ENCODE data around the gene OR2B2. TPM values are rescaled to one million over a fixed set of nuclear protein-coding genes. Genes with fewer than 3 reads are reported as not detected.

OR2B2 gene
- total RNA-seq, 1 experiment from 2014 or later, result not detected

DNA sequence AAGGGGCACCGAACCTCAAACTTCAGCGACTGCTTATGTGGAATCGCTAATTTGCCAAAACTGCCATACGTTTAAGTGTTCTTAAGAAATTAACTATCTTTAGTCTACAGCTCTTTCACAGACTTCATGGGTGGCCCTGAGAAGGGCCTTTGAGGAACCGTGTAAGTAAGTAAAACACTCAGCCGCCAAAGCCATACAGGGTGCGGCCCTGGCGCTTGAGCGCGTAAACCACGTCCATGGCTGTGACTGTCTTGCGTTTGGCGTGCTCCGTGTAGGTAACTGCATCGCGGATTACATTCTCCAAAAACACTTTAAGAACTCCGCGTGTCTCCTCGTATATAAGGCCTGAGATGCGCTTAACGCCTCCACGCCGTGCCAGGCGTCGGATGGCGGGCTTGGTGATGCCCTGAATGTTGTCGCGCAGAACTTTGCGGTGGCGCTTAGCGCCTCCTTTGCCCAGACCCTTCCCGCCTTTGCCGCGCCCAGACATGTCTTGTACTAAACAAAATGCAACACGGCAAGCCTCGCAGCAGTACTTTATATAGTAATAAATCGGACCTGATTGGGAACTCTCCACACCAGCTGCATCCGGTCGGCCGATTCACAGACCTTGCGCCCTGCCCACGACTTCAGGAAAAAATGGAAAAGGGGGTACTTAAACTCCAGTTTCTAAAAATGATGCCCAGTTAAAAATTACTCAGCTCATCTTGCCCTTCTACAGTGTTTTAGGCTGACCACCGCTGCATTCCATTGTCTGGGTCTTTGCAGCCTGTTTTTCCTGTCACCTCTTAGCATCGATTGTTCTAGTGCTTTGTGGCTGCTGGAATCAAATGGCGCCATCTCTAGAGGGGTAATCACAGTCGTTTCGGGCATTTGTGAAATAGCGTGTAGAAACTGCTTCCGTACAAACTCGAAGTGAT is 38.9 kb downstream of the OR2B2 start:
- ATAC-seq (peak; percentile 37), DNase-seq (ENCODE audit: low spot score) (peak; percentile 73)
- Mint-ChIP-seq H3K27me3 (ENCODE audit: low read depth) (no peaks in the 10 kb centered on the region), H3K36me3 (no peaks in the 10 kb centered on the region; the same call in 1 of the 2 replicates), H3K9me3 (no peaks in the 10 kb centered on the region), H3K4me1 (peaks cover 45% of the 10 kb centered on the region), H3K27ac (peak overlapping the region; percentile 99), H3K4me3 (peak overlapping the region; percentile 94)
- CTCF ChIA-PET, result interaction anchor here (1.1 to 2.7 kb wide), 3 partner anchors 17 to 21 kb away, joined by 3 to 13 read pairs (median 6); a partner anchor contains a TSS
- POLR2A ChIA-PET, result interaction anchor here (0.5 to 12.2 kb wide), 25 partner anchors 8 to 1847 kb away, joined by 3 to 817 read pairs (median 17); a partner anchor contains a TSS
- TF ChIP-seq FOXJ3 (CRISPR knock-in tag; IDR thresholded peaks at IDR 0.05; ENCODE audit: borderline replicate concordance) (no peak; the same call in 1 of the 2 replicates), NR3C1 (CRISPR knock-in tag; conservative IDR thresholded peaks at IDR 0.05; ENCODE audit: low read depth) (no peak), NFATC4 (CRISPR knock-in tag; IDR thresholded peaks at IDR 0.05) (peak; percentile 97), RORB (CRISPR knock-in tag; IDR thresholded peaks at IDR 0.05) (no peak), MXD4 (CRISPR knock-in tag; IDR thresholded peaks at IDR 0.05; ENCODE audit: borderline replicate concordance) (no peak), ZNF416 (CRISPR knock-in tag; IDR thresholded peaks at IDR 0.05) (peak; percentile 94), ELF4 (CRISPR knock-in tag; IDR thresholded peaks at IDR 0.05; ENCODE audit: low read depth) (no peak), CREM (CRISPR knock-in tag; IDR thresholded peaks at IDR 0.05) (peak; percentile 56; the same call in 1 of the 2 replicates)
- TF ChIP-seq, protein P1, sequence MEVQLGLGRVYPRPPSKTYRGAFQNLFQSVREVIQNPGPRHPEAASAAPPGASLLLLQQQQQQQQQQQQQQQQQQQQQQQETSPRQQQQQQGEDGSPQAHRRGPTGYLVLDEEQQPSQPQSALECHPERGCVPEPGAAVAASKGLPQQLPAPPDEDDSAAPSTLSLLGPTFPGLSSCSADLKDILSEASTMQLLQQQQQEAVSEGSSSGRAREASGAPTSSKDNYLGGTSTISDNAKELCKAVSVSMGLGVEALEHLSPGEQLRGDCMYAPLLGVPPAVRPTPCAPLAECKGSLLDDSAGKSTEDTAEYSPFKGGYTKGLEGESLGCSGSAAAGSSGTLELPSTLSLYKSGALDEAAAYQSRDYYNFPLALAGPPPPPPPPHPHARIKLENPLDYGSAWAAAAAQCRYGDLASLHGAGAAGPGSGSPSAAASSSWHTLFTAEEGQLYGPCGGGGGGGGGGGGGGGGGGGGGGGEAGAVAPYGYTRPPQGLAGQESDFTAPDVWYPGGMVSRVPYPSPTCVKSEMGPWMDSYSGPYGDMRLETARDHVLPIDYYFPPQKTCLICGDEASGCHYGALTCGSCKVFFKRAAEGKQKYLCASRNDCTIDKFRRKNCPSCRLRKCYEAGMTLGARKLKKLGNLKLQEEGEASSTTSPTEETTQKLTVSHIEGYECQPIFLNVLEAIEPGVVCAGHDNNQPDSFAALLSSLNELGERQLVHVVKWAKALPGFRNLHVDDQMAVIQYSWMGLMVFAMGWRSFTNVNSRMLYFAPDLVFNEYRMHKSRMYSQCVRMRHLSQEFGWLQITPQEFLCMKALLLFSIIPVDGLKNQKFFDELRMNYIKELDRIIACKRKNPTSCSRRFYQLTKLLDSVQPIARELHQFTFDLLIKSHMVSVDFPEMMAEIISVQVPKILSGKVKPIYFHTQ (CRISPR knock-in tag; IDR thresholded peaks at IDR 0.05), result peak; percentile 98
- TF ChIP-seq, protein P2, sequence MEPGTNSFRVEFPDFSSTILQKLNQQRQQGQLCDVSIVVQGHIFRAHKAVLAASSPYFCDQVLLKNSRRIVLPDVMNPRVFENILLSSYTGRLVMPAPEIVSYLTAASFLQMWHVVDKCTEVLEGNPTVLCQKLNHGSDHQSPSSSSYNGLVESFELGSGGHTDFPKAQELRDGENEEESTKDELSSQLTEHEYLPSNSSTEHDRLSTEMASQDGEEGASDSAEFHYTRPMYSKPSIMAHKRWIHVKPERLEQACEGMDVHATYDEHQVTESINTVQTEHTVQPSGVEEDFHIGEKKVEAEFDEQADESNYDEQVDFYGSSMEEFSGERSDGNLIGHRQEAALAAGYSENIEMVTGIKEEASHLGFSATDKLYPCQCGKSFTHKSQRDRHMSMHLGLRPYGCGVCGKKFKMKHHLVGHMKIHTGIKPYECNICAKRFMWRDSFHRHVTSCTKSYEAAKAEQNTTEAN (CRISPR knock-in tag; IDR thresholded peaks at IDR 0.05), result peak; percentile 83
- TF ChIP-seq, protein P3, sequence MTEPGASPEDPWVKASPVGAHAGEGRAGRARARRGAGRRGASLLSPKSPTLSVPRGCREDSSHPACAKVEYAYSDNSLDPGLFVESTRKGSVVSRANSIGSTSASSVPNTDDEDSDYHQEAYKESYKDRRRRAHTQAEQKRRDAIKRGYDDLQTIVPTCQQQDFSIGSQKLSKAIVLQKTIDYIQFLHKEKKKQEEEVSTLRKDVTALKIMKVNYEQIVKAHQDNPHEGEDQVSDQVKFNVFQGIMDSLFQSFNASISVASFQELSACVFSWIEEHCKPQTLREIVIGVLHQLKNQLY (CRISPR knock-in tag; IDR thresholded peaks at IDR 0.05), result no peak
- TF ChIP-seq, protein P4, sequence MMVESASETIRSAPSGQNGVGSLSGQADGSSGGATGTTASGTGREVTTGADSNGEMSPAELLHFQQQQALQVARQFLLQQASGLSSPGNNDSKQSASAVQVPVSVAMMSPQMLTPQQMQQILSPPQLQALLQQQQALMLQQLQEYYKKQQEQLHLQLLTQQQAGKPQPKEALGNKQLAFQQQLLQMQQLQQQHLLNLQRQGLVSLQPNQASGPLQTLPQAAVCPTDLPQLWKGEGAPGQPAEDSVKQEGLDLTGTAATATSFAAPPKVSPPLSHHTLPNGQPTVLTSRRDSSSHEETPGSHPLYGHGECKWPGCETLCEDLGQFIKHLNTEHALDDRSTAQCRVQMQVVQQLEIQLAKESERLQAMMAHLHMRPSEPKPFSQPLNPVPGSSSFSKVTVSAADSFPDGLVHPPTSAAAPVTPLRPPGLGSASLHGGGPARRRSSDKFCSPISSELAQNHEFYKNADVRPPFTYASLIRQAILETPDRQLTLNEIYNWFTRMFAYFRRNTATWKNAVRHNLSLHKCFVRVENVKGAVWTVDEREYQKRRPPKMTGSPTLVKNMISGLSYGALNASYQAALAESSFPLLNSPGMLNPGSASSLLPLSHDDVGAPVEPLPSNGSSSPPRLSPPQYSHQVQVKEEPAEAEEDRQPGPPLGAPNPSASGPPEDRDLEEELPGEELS (CRISPR knock-in tag; IDR thresholded peaks at IDR 0.05), result 0 out of 2 replicates have a peak, but pooled peaks have one; percentile 74
- TF ChIP-seq, protein P5, sequence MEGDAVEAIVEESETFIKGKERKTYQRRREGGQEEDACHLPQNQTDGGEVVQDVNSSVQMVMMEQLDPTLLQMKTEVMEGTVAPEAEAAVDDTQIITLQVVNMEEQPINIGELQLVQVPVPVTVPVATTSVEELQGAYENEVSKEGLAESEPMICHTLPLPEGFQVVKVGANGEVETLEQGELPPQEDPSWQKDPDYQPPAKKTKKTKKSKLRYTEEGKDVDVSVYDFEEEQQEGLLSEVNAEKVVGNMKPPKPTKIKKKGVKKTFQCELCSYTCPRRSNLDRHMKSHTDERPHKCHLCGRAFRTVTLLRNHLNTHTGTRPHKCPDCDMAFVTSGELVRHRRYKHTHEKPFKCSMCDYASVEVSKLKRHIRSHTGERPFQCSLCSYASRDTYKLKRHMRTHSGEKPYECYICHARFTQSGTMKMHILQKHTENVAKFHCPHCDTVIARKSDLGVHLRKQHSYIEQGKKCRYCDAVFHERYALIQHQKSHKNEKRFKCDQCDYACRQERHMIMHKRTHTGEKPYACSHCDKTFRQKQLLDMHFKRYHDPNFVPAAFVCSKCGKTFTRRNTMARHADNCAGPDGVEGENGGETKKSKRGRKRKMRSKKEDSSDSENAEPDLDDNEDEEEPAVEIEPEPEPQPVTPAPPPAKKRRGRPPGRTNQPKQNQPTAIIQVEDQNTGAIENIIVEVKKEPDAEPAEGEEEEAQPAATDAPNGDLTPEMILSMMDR (IDR thresholded peaks at IDR 0.05), result no peak
- TF ChIP-seq, protein P6, sequence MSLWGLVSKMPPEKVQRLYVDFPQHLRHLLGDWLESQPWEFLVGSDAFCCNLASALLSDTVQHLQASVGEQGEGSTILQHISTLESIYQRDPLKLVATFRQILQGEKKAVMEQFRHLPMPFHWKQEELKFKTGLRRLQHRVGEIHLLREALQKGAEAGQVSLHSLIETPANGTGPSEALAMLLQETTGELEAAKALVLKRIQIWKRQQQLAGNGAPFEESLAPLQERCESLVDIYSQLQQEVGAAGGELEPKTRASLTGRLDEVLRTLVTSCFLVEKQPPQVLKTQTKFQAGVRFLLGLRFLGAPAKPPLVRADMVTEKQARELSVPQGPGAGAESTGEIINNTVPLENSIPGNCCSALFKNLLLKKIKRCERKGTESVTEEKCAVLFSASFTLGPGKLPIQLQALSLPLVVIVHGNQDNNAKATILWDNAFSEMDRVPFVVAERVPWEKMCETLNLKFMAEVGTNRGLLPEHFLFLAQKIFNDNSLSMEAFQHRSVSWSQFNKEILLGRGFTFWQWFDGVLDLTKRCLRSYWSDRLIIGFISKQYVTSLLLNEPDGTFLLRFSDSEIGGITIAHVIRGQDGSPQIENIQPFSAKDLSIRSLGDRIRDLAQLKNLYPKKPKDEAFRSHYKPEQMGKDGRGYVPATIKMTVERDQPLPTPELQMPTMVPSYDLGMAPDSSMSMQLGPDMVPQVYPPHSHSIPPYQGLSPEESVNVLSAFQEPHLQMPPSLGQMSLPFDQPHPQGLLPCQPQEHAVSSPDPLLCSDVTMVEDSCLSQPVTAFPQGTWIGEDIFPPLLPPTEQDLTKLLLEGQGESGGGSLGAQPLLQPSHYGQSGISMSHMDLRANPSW (CRISPR knock-in tag; conservative IDR thresholded peaks at IDR 0.05; ENCODE audit: low read depth), result no peak
- TF ChIP-seq, protein P7, sequence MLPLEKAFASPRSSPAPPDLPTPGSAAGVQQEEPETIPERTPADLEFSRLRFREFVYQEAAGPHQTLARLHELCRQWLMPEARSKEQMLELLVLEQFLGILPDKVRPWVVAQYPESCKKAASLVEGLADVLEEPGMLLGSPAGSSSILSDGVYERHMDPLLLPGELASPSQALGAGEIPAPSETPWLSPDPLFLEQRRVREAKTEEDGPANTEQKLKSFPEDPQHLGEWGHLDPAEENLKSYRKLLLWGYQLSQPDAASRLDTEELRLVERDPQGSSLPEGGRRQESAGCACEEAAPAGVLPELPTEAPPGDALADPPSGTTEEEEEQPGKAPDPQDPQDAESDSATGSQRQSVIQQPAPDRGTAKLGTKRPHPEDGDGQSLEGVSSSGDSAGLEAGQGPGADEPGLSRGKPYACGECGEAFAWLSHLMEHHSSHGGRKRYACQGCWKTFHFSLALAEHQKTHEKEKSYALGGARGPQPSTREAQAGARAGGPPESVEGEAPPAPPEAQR (CRISPR knock-in tag; IDR thresholded peaks at IDR 0.05), result no peak
- TF ChIP-seq, protein P8, sequence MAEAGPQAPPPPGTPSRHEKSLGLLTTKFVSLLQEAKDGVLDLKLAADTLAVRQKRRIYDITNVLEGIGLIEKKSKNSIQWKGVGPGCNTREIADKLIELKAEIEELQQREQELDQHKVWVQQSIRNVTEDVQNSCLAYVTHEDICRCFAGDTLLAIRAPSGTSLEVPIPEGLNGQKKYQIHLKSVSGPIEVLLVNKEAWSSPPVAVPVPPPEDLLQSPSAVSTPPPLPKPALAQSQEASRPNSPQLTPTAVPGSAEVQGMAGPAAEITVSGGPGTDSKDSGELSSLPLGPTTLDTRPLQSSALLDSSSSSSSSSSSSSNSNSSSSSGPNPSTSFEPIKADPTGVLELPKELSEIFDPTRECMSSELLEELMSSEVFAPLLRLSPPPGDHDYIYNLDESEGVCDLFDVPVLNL (CRISPR knock-in tag; IDR thresholded peaks at IDR 0.05; ENCODE audit: borderline replicate concordance, low read depth), result no peak; the same call in 1 of the 2 replicates
- TF ChIP-seq, protein P9, sequence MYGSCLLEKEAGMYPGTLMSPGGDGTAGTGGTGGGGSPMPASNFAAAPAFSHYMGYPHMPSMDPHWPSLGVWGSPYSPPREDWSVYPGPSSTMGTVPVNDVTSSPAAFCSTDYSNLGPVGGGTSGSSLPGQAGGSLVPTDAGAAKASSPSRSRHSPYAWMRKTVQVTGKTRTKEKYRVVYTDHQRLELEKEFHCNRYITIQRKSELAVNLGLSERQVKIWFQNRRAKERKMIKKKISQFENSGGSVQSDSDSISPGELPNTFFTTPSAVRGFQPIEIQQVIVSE (CRISPR knock-in tag; IDR thresholded peaks at IDR 0.05; ENCODE audit: borderline replicate concordance), result 0 out of 2 replicates have a peak, but pooled peaks have one; percentile 30
- TF ChIP-seq, protein P10, sequence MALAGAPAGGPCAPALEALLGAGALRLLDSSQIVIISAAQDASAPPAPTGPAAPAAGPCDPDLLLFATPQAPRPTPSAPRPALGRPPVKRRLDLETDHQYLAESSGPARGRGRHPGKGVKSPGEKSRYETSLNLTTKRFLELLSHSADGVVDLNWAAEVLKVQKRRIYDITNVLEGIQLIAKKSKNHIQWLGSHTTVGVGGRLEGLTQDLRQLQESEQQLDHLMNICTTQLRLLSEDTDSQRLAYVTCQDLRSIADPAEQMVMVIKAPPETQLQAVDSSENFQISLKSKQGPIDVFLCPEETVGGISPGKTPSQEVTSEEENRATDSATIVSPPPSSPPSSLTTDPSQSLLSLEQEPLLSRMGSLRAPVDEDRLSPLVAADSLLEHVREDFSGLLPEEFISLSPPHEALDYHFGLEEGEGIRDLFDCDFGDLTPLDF (CRISPR knock-in tag; IDR thresholded peaks at IDR 0.05), result 0 out of 2 replicates have a peak, but pooled peaks have one; percentile 60

All from WTC11 (cell line).